A549 treated with RU486 at 1 μM for 4 hours (cell line): ENCODE measurements around the gene MYH14. TPM values are rescaled to one million over a fixed set of nuclear protein-coding genes. Genes with fewer than 3 reads are reported as not detected.

Experiments used
- total RNA-seq: library from RNA; stranded (reverse); fragments of 200-300 nt; extraction: Qiagen RNA extraction; gene quantifications from 5 replicates; pipeline ENCODE4 v1.2.3, GENCODE V29; 2022; ENCODE audit warnings: low read depth

MYH14 gene
- total RNA-seq = 5.0 to 8.3 TPM (median 6.5 TPM) in 5 replicates

DNA sequence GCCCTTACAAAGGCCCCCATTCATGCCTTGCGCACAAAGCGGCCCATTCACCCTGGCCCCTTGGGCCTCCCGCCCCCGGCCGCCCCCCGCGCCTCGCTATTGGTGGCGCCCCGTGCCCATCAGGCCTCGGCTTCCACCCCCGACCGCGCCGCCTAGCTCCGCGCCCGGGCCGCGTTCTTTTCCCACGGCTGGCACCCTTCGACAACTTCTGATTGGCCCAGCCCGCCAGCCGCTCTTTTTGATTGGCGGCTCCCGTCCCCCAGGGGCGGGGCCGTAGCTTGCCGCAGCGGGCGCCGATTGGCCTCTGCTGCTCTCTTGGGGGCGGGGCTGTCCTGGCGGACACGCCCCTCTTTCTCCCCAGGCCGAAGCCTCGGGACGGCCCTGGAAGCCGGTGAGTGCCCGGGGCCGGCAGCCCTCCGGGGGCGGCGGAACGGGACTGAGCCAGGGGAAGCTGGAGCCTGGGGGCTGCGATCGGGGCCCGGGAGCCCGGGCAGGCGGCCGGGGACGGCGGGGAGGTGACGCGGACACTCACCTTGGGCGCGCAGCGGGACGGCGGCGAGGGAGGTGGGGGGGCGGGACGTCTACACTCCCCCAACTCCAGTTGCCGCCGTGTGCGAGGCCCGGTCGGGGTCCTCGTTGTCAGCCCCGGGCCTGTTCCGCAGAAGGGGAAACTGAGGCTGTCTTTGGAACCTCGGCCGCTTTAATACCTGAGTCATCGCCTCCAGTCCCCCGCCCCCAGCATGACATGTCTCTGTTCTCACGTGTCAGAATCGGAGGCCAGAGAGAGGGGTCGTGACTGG is at the start of gene MYH14:
TSS of gene MYH14 (plus strand) at position 342 of the 800 bp plus-strand sequence. CDS start 6,744 bp downstream, outside the sequence.

DNA sequence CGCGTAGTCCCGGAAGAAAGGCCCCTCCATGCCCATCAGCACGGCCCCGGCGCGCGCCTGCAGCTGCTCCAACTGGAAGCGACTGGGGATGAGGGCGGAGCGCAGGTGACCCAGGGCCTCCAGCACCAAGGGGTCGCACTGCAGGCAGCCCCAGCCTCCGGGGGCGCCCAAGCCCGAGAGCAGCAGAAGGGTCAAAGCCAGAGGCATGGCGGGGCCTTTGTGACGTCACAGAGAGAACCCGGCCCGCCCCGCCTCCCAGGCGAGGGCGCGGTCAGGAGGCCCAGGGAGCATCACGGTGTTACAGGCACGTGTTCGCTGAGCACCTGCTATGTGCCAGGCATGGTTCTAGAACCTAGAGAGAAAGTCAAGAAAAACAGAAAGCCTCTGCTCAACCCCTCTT is 40.4 kb upstream of the MYH14 start, which contains the start of gene IZUMO2:
TSS of gene IZUMO2 (minus strand) at position 294 of the 400 bp plus-strand sequence. CDS start at position 207, 87 bp downstream.

DNA sequence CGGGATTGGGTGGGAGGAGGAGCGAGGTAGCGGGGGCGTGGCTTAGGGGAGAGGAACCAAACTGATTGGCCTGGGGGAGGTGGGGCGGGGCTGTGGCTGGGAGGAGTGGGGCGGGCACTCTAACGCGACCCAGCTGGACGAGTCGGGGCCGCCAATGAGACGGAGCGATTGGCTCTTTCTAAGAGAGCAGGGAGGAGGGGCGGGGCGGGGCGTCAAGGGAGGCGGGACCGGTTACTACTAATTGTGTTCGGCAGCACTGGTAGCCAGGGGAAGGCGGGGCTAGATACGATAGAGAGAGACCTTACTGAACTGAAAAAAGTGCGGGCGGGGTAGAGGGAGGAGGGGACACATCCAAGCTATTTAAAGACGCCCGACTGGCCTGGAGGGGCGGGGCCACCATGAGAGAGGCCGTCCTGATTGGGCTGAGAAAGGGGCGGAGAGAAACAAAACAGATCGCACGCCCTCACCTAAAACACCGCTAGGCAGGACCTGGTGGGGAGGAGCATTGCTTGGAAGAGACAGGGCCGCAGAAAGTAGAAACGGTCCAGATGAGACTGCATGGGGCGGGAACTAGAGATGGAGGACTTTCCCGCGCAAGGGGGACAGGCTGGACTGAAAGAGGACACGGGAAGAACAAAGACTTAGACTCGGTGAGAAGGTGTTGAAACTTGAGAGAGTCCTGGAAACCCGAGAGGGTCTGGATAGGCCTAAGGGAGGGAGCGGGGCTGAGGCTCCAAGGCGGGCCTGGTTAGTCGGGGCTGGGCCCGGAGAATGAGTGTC is 125.9 kb downstream of the MYH14 start, which contains the start of gene KCNC3:
TSS of gene KCNC3 (minus strand) at position 232 of the 780 bp plus-strand sequence. CDS start 295 bp downstream, outside the sequence.

Other genes with a start within 250 kb of the MYH14 start
- not detected in 5 replicates for gene SIGLEC11, start 242.4 kb upstream of the MYH14 start, total RNA-seq
- gene VRK3, start 178.2 kb upstream of the MYH14 start, total RNA-seq = 36.3 to 42.8 TPM (median 38.5 TPM) in 5 replicates
- gene ZNF473, start 177.6 kb upstream of the MYH14 start, total RNA-seq = 8.7 to 10.8 TPM (median 10.4 TPM) in 5 replicates
- not detected in 5 replicates for gene IZUMO2, start 40.3 kb upstream of the MYH14 start, total RNA-seq
- gene KCNC3, start 125.8 kb downstream of the MYH14 start, total RNA-seq = 1.0 to 1.5 TPM (median 1.2 TPM) in 5 replicates
- gene NAPSA, start 162.0 kb downstream of the MYH14 start, total RNA-seq = 0.71 to 1.3 TPM (median 0.94 TPM) in 5 replicates
- 56.2 to 87.1 TPM (median 77.9 TPM) in 5 replicates for gene NR1H2, start 172.8 kb downstream of the MYH14 start, total RNA-seq
- 50.1 to 85.6 TPM (median 81.0 TPM) in 5 replicates for gene POLD1, start 180.7 kb downstream of the MYH14 start, total RNA-seq
- gene SPIB, start 215.3 kb downstream of the MYH14 start, total RNA-seq = 0.11 to 0.52 TPM (median 0.23 TPM) in 4 of 5 replicates, not detected in the other
- gene MYBPC2, start 229.3 kb downstream of the MYH14 start, total RNA-seq = not detected in 5 replicates